Neuronal stem cell (in vitro differentiated cells): Measurements from ENCODE around the gene PEX11G.

Experiments used
- DNase-seq: peaks from one replicate; pipeline ENCODE4 v3.0.0-alpha.2; 2013; ENCODE audit warnings: low spot score
- H2AFZ ChIP-seq: one replicate; pipeline ENCODE4 v1.6.1; 2013; ENCODE audit warnings: mild to moderate bottlenecking, low read length, inconsistent platforms
- H2AK5ac ChIP-seq: 2 replicates; pipeline ENCODE4 v1.6.1; 2013; ENCODE audit warnings: low read depth, mild to moderate bottlenecking, inconsistent platforms, low read length, moderate library complexity, mixed read lengths
- H2BK120ac ChIP-seq: 2 replicates; pipeline ENCODE4 v1.6.1; 2013; ENCODE audit warnings: low read depth, mild to moderate bottlenecking, inconsistent platforms, low read length, moderate library complexity, mixed read lengths
- H2BK12ac ChIP-seq: one replicate; pipeline ENCODE4 v1.6.1; 2013; ENCODE audit warnings: low read length, inconsistent platforms
- H2BK15ac ChIP-seq: 2 replicates; pipeline ENCODE4 v1.6.1; 2013; ENCODE audit warnings: mild to moderate bottlenecking, low read length, inconsistent platforms, mixed read lengths
- H2BK5ac ChIP-seq: one replicate; pipeline ENCODE4 v1.6.1; 2013; ENCODE audit warnings: inconsistent platforms, mild to moderate bottlenecking, low read length, moderate library complexity
- H3K14ac ChIP-seq: one replicate; pipeline ENCODE4 v1.6.1; 2013; ENCODE audit warnings: low read length, inconsistent platforms
- H3K18ac ChIP-seq: 2 replicates; pipeline ENCODE4 v1.6.1; 2013; ENCODE audit warnings: low read length, inconsistent platforms
- H3K23ac ChIP-seq: 2 replicates; pipeline ENCODE4 v1.6.1; 2013; ENCODE audit warnings: low read depth, mild to moderate bottlenecking, mixed read lengths, low read length, inconsistent platforms; ENCODE audit not compliant: poor library complexity
- H3K27ac ChIP-seq: replicated peaks from 3 replicates; pipeline ENCODE4 v1.5.1; 2013; ENCODE audit warnings: low read length, inconsistent platforms
- H3K27me3 ChIP-seq, 3 experiments: 2 replicates each; pipeline ENCODE4 v1.6.1; 2013; ENCODE audit warnings: low read length in 3 of 3, mild to moderate bottlenecking in 2 of 3, inconsistent platforms in 1 of 3, low read depth in 1 of 3, mixed read lengths in 1 of 3, moderate library complexity in 1 of 3; ENCODE audit not compliant: control insufficient read depth in 3 of 3, insufficient read depth in 3 of 3
- H3K36me3 ChIP-seq, 2 donors: replicated peaks in 1 of 2; 2 replicates each; pipeline ENCODE4 v1.6.1; 2013; ENCODE audit warnings: low read length in 2 of 2; ENCODE audit not compliant: control insufficient read depth in 2 of 2, insufficient read depth in 2 of 2
- H3K4ac ChIP-seq: 2 replicates; pipeline ENCODE4 v1.6.1; 2013; ENCODE audit warnings: inconsistent platforms, mild to moderate bottlenecking, low read length, moderate library complexity
- H3K4me1 ChIP-seq, 2 donors: 1 replicate in 1 of 2; 2 replicates in 1 of 2; pipeline ENCODE4 v1.6.1; 2013; ENCODE audit warnings: low read length in 2 of 2, low read depth in 1 of 2; ENCODE audit not compliant: control insufficient read depth in 2 of 2, insufficient read depth in 1 of 2
- H3K4me2 ChIP-seq: one replicate; pipeline ENCODE4 v1.6.1; 2013; ENCODE audit warnings: mild to moderate bottlenecking, low read length, inconsistent platforms; ENCODE audit not compliant: insufficient read depth, poor library complexity, severe bottlenecking
- H3K4me3 ChIP-seq, 2 donors: 2 replicates each; pipeline ENCODE4 v1.5.1; 2013; ENCODE audit warnings: low read length in 2 of 2, mild to moderate bottlenecking in 2 of 2, inconsistent platforms in 1 of 2, moderate library complexity in 1 of 2
- H3K79me1 ChIP-seq: one replicate; pipeline ENCODE4 v1.6.1; 2013; ENCODE audit warnings: low read depth, mild to moderate bottlenecking, inconsistent platforms, low read length, moderate library complexity
- H3K9ac ChIP-seq: one replicate; pipeline ENCODE4 v1.6.1; 2013; ENCODE audit warnings: mild to moderate bottlenecking, low read depth, low read length, inconsistent platforms; ENCODE audit not compliant: poor library complexity
- H3K9me3 ChIP-seq, 2 donors: replicated peaks in 1 of 2; 2 replicates each; pipeline versions ENCODE3 to v1.6.1; 2013; ENCODE audit warnings: low read length in 2 of 2, mild to moderate bottlenecking in 2 of 2, inconsistent platforms in 1 of 2, low read depth in 1 of 2, mixed read lengths in 1 of 2, moderate library complexity in 1 of 2; ENCODE audit not compliant: control insufficient read depth in 2 of 2, insufficient read depth in 1 of 2
- H4K8ac ChIP-seq: one replicate; pipeline ENCODE4 v1.6.1; 2013; ENCODE audit warnings: low read depth, mild to moderate bottlenecking, inconsistent platforms, low read length, moderate library complexity
- H4K91ac ChIP-seq: one replicate; pipeline ENCODE4 v1.6.1; 2013; ENCODE audit warnings: low read length, low read depth, mild to moderate bottlenecking, inconsistent platforms; ENCODE audit not compliant: poor library complexity
- WGBS, 2 donors: extraction: QIAGEN DNeasy Blood & Tissue Kit; methylation state at CpG; one replicate each; pipeline ENCODE4 v1.1.7; 2013; ENCODE audit warnings: missing lambda C conversion rate in 2 of 2, mixed read lengths in 1 of 2; ENCODE audit not compliant: insufficient read length in 2 of 2, insufficient replicate concordance in 1 of 2; ENCODE audit errors: extremely low coverage in 2 of 2; 5-methylcytosine and 5-hydroxymethylcytosine counted together

PEX11G gene

GRCh38 chr19:7521551-7522071, 32.8 kb upstream of the PEX11G start:
- H2BK5ac ChIP-seq: no peak overlapping the region
- H3K4me2 ChIP-seq: peak overlapping the region; percentile 88
- peak overlapping the region in 1 of 2 donors; percentile 61 for H3K4me3 ChIP-seq
- H2BK15ac ChIP-seq: no peak overlapping the region
- H3K18ac ChIP-seq: peak overlapping the region; percentile 3
- peak overlapping the region; percentile 90 for H2AFZ ChIP-seq
- peaks cover 12 to 13% of the 10 kb centered on the region in 2 donors for H3K4me1 ChIP-seq
- WGBS, 2 donors: no CpG with 5 or more reads among the region's 10 CpGs
- no peak overlapping the region for H4K8ac ChIP-seq
- H3K9me3 ChIP-seq: no peaks in the 10 kb centered on the region
- H2BK12ac ChIP-seq: no peak overlapping the region
- H2AK5ac ChIP-seq: no peak overlapping the region
- H3K14ac ChIP-seq: no peak overlapping the region
- H4K91ac ChIP-seq: no peak overlapping the region
- H3K27me3 ChIP-seq: no peaks in the 10 kb centered on the region
- H3K4ac ChIP-seq: no peak overlapping the region
- H3K23ac ChIP-seq: no peak overlapping the region
- H3K9ac ChIP-seq: peak overlapping the region; percentile 90
- H3K36me3 ChIP-seq: peaks cover 5 to 25% of the 10 kb centered on the region in 2 donors
- H3K79me1 ChIP-seq: peaks cover 10% of the 10 kb centered on the region
- H2BK120ac ChIP-seq: no peak overlapping the region
- no peak for DNase-seq
- no peak overlapping the region for H3K27ac ChIP-seq

- Histone ChIP-seq H3K36me3 (peaks cover 5 to 23% of the 10 kb centered on the region in 2 donors), H2BK120ac (no peak overlapping the region), H2BK5ac (peak overlapping the region; percentile 24), H3K4me1 (peaks cover 15 to 16% of the 10 kb centered on the region in 2 donors), H3K4ac (no peak overlapping the region), H2AK5ac (no peak overlapping the region), H2BK15ac (no peak overlapping the region), H2AFZ (no peak overlapping the region), H3K9ac (no peak overlapping the region), H3K18ac (no peak overlapping the region), H2BK12ac (no peak overlapping the region), H3K23ac (peak overlapping the region; percentile 97), H3K14ac (peak overlapping the region; percentile 21), H3K27me3 (no peaks in the 10 kb centered on the region), H3K9me3 (no peaks in the 10 kb centered on the region), H4K91ac (no peak overlapping the region), H3K27ac (no peak overlapping the region), H3K4me2 (no peak overlapping the region), H3K79me1 (peaks cover 10% of the 10 kb centered on the region), H3K4me3 (no peak overlapping the region), H4K8ac (peak overlapping the region; percentile 43)
- WGBS, 2 donors: no CpG with 5 or more reads among the region's 51 CpGs
- DNase-seq: no peak
Observed at GRCh38 chr19:7520131-7521051, 31.6 kb upstream of the PEX11G start.

GRCh38 chr19:7519361-7520130, 30.7 kb upstream of the PEX11G start:
- no peak overlapping the region for H3K9ac ChIP-seq
- no peak overlapping the region for H3K4me3 ChIP-seq
- H2AFZ ChIP-seq: no peak overlapping the region
- no peak overlapping the region for H3K4me2 ChIP-seq
- no peak overlapping the region for H2BK120ac ChIP-seq
- H2BK12ac ChIP-seq: no peak overlapping the region
- no peak overlapping the region for H3K27ac ChIP-seq
- H2BK5ac ChIP-seq: no peak overlapping the region
- no peak overlapping the region for H2BK15ac ChIP-seq
- peaks cover 10% of the 10 kb centered on the region for H3K79me1 ChIP-seq
- no peak overlapping the region for H2AK5ac ChIP-seq
- no peak overlapping the region for H3K14ac ChIP-seq
- DNase-seq: no peak
- no peak overlapping the region for H4K91ac ChIP-seq
- no CpG with 5 or more reads among the region's 74 CpGs for WGBS, 2 donors
- H3K27me3 ChIP-seq: no peaks in the 10 kb centered on the region
- no peak overlapping the region for H3K23ac ChIP-seq
- H3K4ac ChIP-seq: no peak overlapping the region
- peak overlapping the region; percentile 7 for H4K8ac ChIP-seq
- peaks cover 17 to 21% of the 10 kb centered on the region in 2 donors for H3K4me1 ChIP-seq
- no peak overlapping the region for H3K18ac ChIP-seq
- H3K9me3 ChIP-seq: no peaks in the 10 kb centered on the region
- peaks cover 5 to 23% of the 10 kb centered on the region in 2 donors for H3K36me3 ChIP-seq
